HUES64 (cell line): Measurements from ENCODE around the gene PVALEF.

Source experiments
- H3K27ac ChIP-seq: 2 replicates; pipeline ENCODE4 v1.7.0; 2013; ENCODE audit warnings: low read depth, low read length, inconsistent platforms
- H3K27me3 ChIP-seq: 2 replicates; pipeline ENCODE4 v1.6.1; 2013; ENCODE audit warnings: mild to moderate bottlenecking, low read length; ENCODE audit not compliant: insufficient read depth
- H3K36me3 ChIP-seq: 2 replicates; pipeline ENCODE4 v1.6.1; 2013; ENCODE audit warnings: mild to moderate bottlenecking, low read length; ENCODE audit not compliant: insufficient read depth
- H3K4me1 ChIP-seq: 2 replicates; pipeline ENCODE4 v1.6.1; 2013; ENCODE audit warnings: mild to moderate bottlenecking, low read length, moderate library complexity; ENCODE audit not compliant: insufficient read depth
- H3K4me3 ChIP-seq: 2 replicates; pipeline ENCODE4 v1.5.1; 2013; ENCODE audit warnings: mild to moderate bottlenecking, low read length, moderate library complexity
- H3K9ac ChIP-seq: 2 replicates; pipeline ENCODE4 v1.6.1; 2013; ENCODE audit warnings: mild to moderate bottlenecking, low read depth, low read length
- H3K9me3 ChIP-seq: 2 replicates; pipeline ENCODE4 v1.6.1; 2013; ENCODE audit warnings: low read depth, low read length; ENCODE audit not compliant: insufficient read depth
- WGBS: fragments of 150-250, 120-280 bp; methylation state at CpG from one replicate; pipeline ENCODE4 v1.1.7; 2013; ENCODE audit warnings: missing lambda C conversion rate; 5-methylcytosine and 5-hydroxymethylcytosine counted together

Gene PVALEF

DNA sequence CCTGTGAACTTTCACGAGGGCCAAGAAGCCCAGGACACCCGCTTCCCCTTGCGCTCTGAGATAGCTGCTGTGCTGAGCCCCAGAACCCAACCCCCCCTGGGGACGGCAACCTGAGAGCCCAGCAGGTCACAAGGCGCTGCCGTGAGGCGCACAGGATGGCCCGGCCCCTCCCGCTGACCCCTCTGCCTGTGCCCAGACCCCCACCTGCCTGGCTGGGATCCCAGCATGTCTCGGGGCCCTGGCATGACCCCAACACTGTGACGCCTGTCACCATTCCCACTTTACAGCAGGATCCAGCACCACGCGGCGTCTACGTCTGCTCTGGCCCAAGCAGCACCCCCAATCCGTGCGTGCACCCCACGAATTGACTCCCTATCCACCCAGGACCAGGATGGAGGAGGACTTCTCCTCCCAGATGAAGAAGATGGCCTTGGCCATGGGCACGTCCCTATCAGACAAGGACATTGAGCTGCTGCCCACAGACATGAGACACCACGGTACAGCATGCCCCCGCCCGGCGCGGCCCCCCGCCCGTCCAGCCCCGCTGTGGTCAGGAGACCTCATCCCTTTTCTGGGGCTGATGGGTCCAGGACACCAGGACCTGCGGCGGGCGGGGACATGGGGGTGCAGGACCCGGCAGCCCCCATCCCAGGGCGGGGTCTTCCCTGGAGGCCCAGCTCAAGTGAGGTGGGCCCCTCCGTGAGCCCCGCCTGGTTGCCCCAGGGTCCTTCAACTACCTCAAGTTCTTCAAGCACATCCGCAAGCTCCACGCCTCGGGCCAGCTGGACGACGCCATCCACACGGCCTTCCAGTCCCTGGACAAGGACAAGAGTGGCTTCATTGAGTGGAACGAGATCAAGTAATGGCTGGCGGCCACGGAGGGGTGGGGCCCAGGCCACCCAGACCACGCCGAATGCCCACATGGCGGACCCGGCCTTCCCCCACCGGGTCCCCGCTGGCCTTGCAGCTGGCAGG, 15.8 kb downstream of the PVALEF start:
- Histone ChIP-seq H3K9ac (no peak overlapping the region), H3K9me3 (no peaks in the 10 kb centered on the region), H3K27ac (no peak overlapping the region), H3K4me3 (no peak overlapping the region), H3K27me3 (no peaks in the 10 kb centered on the region), H3K4me1 (no peaks in the 10 kb centered on the region), H3K36me3 (no peaks in the 10 kb centered on the region)
- 96% methylated on average over 49 of the region's 49 CpGs for WGBS

DNA sequence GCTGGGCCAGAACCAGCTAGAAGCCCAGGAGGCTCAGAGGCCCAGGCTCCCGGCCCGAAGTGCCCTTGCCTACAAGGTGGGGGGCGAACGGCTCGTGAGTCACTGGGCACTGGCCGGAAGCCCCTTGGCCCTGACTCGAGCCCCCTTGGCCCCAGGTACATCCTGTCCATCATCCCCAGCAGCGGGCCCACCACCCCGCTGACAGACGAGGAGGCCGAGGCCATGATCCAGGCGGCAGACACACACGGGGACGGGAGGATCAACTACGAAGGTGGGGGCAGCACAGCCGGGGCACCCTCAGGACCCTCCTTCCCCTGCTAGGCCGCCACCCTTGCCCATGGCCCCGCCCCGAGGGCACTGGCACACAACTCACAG, 16.5 kb downstream of the PVALEF start:
- 94% methylated on average over 19 of the region's 19 CpGs for whole genome bisulfite sequencing
- Histone ChIP-seq H3K4me1 (no peaks in the 10 kb centered on the region), H3K9ac (no peak overlapping the region), H3K27me3 (no peaks in the 10 kb centered on the region), H3K4me3 (no peak overlapping the region), H3K9me3 (no peaks in the 10 kb centered on the region), H3K36me3 (no peaks in the 10 kb centered on the region), H3K27ac (no peak overlapping the region)

DNA sequence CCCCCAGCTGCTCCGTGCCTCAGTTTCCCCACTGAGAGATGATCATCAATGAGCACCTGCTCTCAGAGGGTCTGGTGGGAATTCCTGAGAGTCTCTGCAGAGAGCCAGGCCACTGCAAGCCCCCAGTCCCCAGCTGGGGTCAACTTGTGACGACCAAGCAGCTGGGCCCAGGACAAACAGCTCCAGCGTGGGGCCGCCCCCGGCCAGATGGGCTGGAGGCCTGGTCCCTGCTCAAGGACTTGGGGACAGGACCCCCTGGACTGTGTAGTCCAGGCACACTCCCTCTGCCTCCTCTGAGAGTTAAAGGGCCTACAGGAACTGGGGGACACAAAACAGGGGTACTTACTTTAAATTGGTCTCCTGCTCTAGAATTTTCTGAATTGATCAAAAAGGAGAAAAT, 17.3 kb downstream of the PVALEF start:
- Histone ChIP-seq H3K27me3 (no peaks in the 10 kb centered on the region), H3K4me1 (no peaks in the 10 kb centered on the region), H3K4me3 (no peak overlapping the region), H3K36me3 (no peaks in the 10 kb centered on the region), H3K9me3 (no peaks in the 10 kb centered on the region), H3K9ac (no peak overlapping the region), H3K27ac (no peak overlapping the region)
- 89% methylated on average over 5 of the region's 5 CpGs for WGBS

DNA sequence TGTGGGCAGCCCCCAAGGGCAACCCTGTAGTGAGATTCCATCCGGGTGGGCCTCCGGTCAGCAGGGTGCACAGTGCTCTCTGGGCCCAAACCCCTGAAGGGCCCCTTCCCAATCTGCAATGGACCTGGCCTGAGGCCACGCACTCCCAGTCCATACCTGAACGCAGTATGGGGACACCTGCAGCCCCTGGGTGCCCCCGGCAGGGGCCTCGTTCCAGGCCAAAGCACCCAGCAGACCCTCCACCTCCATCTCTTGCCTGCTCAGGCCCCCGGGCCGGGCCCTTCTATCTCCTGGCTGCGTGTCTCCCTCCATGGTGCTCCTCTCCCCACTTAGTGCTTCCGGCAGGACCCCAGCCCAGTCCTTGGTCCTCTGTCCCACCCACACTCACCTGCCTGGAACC, 18.0 kb downstream of the PVALEF start:
- no peaks in the 10 kb centered on the region for H3K27me3 ChIP-seq
- H3K27ac ChIP-seq: no peak overlapping the region
- H3K36me3 ChIP-seq: no peaks in the 10 kb centered on the region
- H3K4me3 ChIP-seq: no peak overlapping the region
- H3K9ac ChIP-seq: no peak overlapping the region
- no peaks in the 10 kb centered on the region for H3K4me1 ChIP-seq
- 93% methylated on average over 10 of the region's 10 CpGs for WGBS
- H3K9me3 ChIP-seq: no peaks in the 10 kb centered on the region

DNA sequence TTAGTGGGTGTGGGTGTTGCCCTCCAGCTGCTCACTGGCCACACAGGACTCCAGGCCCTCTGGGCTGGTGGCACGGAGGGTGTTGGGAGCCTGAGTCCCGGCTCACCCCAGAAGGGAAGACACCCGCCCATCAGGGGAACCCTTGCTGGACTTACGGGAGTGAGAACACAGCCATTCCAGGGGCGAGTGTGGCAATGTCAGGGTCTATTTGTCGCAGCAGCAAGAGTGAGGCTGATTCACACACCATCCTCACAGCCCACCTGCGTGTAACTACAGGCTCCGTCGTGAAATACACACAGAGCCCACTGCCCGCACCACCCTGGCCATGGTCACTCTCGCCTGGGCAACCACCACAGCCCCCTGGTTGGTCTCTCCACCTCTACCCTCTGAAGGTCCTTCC, 18.5 kb downstream of the PVALEF start:
- Histone ChIP-seq H3K9me3 (no peaks in the 10 kb centered on the region), H3K4me3 (no peak overlapping the region), H3K4me1 (no peaks in the 10 kb centered on the region), H3K27ac (no peak overlapping the region), H3K27me3 (no peaks in the 10 kb centered on the region), H3K9ac (no peak overlapping the region), H3K36me3 (peaks cover under 1% of the 10 kb centered on the region; the same call in 1 of the 2 replicates)
- 95% methylated on average over 11 of the region's 11 CpGs for WGBS

DNA sequence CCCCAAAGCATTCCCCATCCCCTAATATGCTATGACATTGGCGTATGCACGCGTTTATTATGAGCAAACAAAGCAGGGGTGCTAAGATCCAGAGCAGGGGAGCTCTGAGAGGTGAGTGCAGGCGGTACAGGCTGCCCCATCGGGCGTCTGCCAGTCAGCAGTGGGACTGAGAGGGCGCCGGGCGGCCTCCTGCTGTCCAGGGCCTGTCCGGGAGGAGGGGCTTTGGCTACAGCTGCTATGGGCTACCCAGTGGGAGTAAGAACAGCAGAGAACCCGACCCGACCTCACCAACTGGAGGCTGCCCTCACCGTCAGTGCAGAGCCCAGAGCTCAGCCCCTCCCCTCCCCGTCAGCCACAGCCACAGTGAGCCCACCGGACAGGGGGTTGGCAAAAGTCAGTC, 19.2 kb downstream of the PVALEF start:
- Histone ChIP-seq H3K4me3 (no peak overlapping the region), H3K9me3 (no peaks in the 10 kb centered on the region), H3K36me3 (peaks cover 8% of the 10 kb centered on the region; the same call in 1 of the 2 replicates), H3K4me1 (no peaks in the 10 kb centered on the region), H3K27me3 (no peaks in the 10 kb centered on the region), H3K9ac (no peak overlapping the region), H3K27ac (no peak overlapping the region)
- 57% methylated on average over 15 of the region's 15 CpGs for WGBS

DNA sequence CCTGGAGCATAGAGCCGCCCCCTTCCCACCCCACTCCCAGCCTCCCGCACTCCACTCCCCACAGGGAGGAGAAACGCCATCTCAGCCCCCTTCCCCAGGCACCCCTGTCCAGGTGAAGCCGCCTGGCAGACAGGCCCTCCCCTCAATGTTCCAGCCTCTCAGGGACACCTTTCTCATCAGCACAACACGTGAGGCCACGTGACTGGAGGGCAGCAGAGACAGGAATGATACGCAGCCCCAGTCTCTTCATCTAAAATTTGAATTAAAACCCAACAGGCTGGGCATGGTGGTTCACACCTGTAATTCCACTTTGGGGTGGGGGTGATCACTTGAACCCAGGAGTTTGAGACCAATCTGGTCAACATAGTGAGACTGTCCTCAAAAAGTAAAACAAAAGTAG, 20.9 kb downstream of the PVALEF start:
- no peak overlapping the region for H3K4me3 ChIP-seq
- H3K27ac ChIP-seq: no peak overlapping the region
- 86% methylated on average over 7 of the region's 7 CpGs for WGBS
- H3K9me3 ChIP-seq: no peaks in the 10 kb centered on the region
- no peaks in the 10 kb centered on the region for H3K4me1 ChIP-seq
- peaks cover 13% of the 10 kb centered on the region for H3K36me3 ChIP-seq
- no peaks in the 10 kb centered on the region for H3K27me3 ChIP-seq
- no peak overlapping the region for H3K9ac ChIP-seq

DNA sequence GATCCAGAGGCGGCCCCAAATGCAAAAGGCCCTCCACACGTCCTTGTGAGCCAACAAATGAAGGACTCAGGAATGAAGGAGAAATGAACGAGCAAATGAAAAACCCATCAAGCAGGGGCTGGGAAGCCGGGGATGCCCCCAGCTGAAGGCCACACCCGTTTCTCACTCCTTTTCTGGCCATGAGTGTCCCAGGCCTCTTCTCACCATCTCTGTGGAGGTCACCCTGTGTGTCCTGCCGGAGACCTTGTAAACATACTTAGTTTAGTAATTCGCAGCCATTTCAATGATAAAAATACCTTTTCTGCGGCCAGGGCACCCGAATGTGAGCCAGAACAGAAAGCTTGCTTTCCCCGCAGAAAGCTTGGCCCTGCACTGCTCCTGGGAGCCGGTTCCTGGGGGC, 21.8 kb downstream of the PVALEF start:
- Histone ChIP-seq H3K9me3 (no peaks in the 10 kb centered on the region), H3K27ac (no peak overlapping the region), H3K4me3 (no peak overlapping the region), H3K27me3 (no peaks in the 10 kb centered on the region), H3K9ac (no peak overlapping the region), H3K4me1 (no peaks in the 10 kb centered on the region), H3K36me3 (peaks cover 17% of the 10 kb centered on the region)
- 94% methylated on average over 11 of the region's 11 CpGs for WGBS

DNA sequence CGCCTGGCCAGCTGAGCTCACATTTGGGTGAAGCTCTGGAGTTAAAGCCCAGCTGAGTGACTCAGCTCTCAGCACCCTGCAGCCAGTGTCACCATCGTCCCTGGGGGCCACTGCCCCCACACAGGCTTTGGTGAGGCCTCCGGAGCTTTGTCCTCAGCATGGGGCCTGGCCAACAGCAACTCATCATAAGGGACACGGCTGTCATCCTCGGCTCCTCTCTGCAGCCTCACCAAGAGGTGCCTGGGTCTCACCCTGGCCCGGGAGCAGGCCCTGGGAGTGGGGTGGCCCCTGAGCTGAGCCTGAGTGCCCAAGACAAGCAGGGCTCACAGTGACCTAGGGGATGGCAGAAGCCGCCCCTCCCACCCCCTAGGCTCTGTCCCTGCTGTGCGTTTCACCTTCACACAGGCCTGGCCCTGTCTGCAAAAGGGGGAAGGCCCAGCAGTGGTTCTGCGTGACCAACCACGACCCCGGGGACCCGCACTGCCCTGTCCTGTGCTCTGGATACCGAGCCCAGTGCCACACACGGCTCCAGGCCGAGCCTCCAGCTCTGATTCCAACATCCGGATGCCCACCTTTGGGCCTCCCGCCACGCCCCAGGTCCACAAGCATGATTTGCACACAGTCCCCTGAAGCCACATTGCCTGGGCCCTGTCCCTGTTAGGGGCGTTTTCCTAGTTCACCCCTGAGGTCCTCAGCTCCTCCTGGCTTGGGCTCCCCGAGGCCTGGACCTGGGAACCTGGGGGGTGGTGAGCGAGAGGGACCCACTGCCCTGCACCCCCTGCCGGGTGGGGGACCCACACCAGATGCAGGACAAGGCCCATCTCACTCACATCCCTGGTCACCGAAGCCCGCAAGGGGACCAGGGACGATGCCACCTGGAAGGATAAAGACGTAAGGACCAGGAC, 22.5 kb downstream of the PVALEF start:
- Histone ChIP-seq H3K4me1 (no peaks in the 10 kb centered on the region), H3K4me3 (no peak overlapping the region), H3K9me3 (no peaks in the 10 kb centered on the region), H3K27ac (no peak overlapping the region), H3K9ac (no peak overlapping the region), H3K27me3 (no peaks in the 10 kb centered on the region), H3K36me3 (peaks cover 17% of the 10 kb centered on the region)
- WGBS: 93% methylated on average over 26 of the region's 26 CpGs

DNA sequence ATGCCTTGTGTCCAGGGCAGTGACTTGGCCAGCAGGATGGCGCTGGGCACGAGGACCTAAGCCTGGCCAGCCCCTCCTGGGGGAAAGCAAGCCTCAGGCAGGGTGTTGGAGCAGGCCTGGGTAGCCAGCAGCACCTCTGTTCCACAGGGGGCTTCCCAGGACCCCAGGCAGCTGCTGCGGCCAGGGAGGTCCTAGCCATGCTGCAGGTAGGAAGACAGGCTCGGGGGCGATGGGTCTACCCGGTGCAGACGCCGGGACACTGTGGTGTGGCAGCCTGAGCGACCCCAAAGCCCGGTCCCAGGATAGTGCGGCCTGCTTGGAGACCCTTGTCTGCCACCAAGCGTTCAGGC, 23.2 kb downstream of the PVALEF start:
- peaks cover 17% of the 10 kb centered on the region for H3K36me3 ChIP-seq
- no peak overlapping the region for H3K4me3 ChIP-seq
- H3K9ac ChIP-seq: no peak overlapping the region
- no peaks in the 10 kb centered on the region for H3K4me1 ChIP-seq
- no peaks in the 10 kb centered on the region for H3K27me3 ChIP-seq
- 97% methylated on average over 12 of the region's 12 CpGs for WGBS
- no peak overlapping the region for H3K27ac ChIP-seq
- no peaks in the 10 kb centered on the region for H3K9me3 ChIP-seq

DNA sequence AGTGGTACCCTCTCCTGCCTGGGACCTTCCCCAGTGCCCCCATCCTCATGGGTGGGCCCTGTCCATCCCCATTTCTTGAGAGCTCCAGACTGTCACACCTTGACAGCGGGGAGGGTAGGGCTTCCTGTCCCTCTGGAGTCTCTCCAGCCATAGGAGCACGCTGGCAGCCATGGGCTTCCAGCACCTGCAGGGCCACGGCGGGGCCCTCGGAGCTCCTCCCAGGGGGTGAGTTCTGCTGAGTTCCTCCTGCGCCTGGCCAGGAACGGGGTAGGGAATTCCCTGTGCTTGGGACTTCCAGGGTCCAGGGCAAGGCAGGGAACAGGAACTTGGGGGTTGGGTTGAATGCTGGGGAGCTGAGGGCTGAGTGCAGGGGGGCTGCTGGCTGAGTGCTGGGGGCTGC, 23.7 kb downstream of the PVALEF start:
- peaks cover 17% of the 10 kb centered on the region for H3K36me3 ChIP-seq
- H3K4me3 ChIP-seq: no peak overlapping the region
- H3K9me3 ChIP-seq: no peaks in the 10 kb centered on the region
- no peak overlapping the region for H3K27ac ChIP-seq
- WGBS: 93% methylated on average over 7 of the region's 7 CpGs
- no peaks in the 10 kb centered on the region for H3K27me3 ChIP-seq
- no peaks in the 10 kb centered on the region for H3K4me1 ChIP-seq
- H3K9ac ChIP-seq: no peak overlapping the region
